ENCODE data around the gene SORBS1.

SORBS1 gene

DNA sequence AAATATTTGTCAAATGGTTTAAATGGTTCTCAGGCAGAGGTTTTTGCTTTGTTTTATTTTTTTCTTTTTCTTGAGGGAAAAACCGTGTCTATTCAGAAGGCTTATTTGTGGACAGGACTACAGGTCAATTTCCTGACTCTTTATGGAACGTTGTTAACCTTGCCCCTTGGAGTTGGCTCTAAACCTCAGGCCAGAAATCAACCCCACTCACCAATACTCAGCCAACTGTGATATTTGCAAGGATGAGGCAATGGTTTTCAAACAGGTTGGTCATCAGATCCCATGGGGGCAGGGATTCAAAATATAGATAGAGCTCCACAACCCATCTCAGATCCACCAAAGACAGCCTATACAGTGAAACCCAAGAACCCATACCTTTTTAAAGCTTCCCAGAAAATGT, 280.5 kb downstream of the SORBS1 start:
- no peak for DNase-seq

DNA sequence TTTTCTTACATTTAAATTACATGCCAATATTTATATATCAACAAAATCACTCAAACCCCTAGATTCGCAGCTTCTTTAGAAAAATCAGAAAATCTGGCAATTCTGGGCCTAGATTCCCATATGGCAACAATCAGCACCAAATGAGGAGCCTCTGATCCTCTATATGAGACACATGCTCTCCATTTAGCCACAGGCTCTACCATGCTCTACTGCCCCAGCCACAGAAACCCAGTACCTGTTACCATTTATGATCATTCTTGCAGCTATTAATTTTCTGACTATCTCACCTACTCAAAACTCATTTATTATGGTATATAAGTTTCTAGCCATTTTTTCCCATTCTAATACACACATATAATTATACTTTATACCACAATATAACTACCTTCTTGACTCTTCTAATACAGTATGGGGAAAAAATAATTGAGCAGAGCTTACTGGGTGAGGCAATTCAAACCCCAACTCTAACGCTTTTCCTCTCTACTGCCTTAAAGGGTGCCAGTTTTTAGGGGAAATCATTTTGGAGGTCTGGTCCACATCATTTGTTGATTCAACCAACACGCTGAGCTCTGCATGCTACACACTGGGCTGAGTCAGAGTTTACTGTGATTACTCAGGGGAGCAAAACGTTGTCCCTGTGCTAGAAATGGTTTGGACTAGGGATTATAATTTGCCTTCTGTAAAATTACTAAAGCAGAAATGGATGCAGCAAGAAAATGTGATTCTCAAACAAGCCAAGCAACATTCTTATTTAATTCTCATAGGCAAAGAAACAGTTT, 281.9 kb downstream of the SORBS1 start:
- no peak for DNase-seq

DNA sequence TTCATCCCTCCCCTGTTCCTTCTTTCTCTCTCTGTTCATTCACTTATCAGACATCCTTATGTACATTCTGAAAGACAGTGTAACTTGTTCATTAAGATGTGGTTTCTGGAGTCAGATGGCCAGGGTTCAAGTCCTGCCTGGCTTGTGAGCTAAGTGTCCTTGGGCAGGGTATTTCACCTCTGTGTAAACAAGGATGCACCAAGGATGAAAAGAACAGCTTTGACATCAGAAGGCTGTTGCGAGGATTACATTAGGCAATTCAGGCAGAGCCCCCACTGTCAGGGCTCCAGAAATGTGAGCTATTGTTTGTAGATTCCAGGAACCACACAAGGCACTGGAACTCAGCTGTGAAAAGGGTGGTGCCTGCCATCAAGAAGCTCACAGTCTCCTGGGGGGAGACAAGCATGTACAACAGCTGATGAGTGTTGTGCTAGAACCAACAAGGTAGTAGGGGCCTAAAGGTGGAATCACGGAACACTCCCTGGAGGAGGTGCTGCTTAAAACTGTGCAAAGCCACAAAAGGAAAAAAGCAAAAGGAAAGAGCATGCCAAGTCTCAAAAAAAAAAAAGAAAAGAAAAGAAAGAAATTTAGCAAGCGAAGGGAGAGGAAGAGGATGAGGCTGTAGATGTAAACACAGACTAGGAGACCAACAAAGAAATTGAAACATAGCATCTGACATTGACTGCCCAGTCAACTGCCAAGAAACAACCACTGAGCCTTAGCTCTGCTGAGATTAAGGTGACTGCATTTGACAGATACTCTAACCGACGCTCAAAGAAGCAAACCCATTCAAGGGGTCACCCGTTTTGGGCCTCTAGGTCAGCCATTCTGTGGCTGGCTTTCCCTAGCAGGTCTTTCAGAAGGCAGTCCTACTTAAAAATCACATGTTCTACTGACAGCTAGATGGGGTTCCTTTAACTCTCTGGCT, 282.8 kb downstream of the SORBS1 start:
- DNase-seq, result no peak

DNA sequence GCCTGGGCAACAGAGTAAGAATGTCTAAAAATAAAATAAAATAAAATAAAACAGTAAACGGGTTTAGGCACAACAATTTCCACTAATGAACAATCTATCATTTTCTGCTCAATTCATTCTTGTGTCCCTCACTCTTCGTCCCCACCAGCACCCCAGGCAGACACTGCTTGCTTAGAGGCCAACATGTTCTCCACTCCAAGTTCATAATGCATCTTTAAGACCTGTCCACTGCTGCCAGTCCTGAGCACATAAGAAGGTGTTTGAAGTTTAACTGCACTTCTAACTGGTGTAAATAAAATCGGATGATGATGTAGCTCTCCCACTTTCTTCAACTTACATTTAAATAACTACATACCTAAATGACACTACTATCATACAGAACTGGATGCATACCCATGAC, 283.6 kb downstream of the SORBS1 start:
- DNase-seq, result no peak

DNA sequence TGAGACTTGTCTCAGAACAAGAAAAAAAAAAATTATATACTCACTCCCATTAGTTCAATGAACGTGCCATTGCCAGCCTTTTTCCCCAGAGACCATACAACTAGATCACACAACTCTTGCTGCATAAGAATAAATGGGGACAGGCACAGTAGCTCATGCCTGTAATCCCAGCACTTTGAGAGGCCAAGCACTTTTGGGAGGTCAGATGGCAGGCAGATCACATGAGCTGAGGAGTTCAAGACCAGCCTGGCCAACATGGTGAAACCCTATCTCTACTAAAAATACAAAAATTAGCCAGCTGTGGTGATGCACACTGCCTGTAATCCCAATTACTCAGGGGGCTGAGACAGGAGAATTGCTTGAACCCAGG, 284.0 kb downstream of the SORBS1 start:
- DNase-seq, result no peak

DNA sequence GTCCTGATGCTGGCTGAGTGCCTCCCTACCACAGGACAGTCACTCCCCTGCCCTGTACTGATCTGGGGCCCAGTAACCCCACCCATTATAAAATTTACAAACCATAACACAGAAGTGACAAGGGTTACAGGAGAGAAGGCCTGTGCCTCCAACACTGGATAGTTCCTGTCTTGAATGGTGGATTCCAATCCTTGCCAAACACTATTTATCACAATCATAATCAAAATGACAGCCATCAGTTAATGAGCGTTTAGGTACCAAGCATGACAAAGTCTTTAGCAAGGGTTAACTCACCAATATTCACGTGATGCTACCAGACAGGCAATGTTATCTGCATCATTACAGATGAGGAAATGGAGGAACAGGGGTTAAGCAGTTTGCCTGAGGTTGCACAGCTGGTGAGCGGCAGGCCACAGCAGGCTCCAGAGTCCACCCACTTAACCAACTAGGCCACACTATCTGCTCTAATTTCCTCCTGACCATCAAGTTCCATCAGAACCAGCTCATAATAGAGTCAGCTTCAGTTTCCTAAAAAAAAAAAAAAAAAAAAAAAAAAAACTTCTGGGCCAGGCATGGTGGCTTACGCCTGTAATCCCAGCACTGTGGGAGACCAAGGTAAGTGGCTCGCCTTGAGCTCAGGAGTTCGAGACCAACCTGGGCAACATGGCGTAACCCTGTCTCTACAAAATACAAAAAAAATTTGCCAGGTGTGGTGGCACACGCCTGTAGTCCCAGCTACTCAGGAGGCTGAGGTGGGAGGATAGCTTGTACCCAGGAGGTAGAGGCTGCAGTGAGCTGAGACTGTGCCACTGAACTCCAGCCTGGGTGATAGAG, 284.6 kb downstream of the SORBS1 start:
- no peak for DNase-seq

DNA sequence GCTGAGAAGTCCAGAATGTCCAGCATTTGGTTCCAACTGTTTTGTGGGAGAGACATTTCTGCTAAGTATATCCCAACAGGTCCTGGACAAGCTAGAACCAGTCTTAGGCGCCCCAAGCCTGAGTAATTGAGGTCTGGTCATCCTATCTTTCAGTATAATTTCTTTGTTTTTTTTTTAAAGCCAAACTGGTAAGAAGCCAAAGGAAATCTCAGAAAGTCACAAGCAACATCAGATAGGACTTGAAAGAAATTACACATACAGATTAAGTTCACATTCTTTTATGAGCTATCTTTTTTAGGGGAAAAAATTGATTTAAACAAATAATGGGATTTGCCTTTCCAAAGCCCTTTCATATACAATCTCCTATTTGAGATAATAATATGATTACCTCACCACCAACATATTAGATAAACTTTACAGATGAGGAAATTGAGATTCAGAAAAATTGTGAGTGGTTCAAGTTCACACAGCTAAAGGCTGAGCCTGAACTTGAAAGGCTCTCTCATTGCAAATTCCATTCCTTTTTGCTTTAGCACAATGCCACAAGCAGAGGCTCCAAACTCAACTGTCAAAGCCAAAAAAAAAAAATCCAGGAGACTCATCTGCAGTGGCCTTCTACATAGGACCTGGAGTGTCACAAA, 285.3 kb downstream of the SORBS1 start:
- no peak for DNase-seq

DNA sequence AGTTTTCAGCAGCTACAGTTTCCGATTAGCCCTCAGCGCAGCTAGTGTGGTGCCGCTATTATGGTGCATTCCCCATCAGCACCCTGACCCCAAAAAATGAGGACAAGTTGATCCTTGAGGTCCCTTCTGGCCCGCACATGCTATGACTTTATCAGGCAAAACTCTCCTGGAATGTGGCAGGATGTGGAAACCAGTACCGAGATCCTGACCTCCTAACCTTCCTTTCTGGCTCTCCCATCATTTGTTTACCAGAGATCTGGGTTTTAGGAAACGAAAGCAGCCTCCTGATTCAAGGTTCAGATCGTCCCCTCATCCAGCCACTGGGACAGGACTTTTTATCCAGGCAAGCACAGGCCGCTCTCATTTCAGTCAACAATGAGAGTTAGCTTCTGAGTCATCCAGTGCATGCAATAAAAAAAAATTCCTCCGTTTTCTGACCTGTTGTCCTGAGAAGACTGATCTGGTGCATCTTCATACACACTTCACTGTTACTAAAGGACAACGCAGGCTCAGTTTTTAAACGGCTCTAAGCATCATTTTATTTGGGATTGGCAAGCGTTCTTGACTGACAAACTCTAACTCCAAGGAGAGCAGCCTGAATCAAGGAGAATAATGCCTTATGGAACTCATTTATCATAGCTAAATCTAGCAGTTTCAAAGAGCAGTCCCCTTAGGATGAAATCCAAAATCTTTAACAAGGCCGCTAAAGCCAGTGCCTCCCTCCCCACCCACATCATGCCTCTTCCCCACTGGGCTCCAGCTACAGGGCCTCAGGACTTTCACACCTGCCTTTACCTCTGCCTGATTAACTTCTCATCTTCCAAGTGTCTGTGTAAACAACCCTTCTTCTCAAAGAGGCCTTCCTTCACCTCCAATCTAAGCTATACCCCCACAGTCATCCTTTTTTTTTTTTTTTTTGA, 287.5 kb downstream of the SORBS1 start:
- no peak for DNase-seq

DNA sequence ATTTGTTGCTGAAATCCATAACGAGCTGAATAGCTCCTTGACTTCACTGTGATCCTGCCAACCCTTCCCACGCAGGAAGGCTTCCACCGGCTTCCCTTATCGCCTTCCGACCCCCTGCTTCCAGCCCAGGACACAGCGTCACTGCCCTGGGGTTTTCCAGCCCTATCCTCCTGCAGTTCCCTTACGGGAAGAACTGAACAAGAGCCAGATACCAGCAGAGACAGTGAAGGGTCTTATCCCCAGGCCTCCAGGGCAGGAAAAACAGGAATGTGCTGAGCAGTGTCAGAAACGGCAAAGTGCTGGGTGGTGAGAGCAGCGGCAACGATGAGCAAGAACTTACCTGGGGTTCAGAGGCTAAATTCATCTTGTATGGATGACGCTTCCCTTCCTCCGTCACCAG, 292.7 kb downstream of the SORBS1 start:
- DNase-seq, result no peak

DNA sequence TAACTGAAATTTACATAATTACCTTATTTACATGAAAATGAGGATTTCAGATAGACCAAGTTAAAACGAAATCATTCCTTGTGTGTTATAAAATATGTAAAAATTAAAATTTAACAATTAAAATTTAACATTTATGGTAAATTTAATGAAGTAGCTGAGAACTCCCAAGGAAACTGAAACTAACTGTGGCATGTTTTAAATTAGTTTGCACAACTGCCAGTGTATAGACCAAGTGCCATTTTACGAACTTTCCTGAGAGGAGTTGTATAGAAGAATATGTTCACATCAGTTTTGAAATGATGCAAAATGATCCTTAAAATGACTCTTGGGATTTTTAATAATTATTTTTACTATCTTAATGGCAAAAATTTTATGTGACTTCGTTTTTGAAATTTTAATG, 293.9 kb downstream of the SORBS1 start:
- no peak for DNase-seq

DNA sequence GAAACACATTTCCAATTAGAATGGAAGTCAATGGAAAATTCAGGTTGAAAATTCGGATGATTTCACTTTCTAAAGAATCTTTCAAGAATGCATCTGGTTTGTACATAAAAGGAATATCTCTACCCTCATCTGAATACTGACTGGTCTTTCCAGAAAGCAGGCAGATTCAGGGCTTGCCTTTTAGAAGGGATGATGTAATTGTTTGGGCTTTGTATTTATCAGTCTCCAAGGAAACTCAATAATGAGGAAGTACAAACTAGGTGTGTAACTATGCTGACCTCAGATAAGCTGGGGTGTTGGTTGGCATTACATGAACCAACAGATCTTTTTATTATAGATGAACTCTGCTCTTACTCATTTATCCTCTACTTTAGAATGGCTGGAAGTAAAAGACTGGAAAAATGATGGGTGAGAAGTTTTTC, 294.5 kb downstream of the SORBS1 start:
- DNase-seq, result no peak

DNA sequence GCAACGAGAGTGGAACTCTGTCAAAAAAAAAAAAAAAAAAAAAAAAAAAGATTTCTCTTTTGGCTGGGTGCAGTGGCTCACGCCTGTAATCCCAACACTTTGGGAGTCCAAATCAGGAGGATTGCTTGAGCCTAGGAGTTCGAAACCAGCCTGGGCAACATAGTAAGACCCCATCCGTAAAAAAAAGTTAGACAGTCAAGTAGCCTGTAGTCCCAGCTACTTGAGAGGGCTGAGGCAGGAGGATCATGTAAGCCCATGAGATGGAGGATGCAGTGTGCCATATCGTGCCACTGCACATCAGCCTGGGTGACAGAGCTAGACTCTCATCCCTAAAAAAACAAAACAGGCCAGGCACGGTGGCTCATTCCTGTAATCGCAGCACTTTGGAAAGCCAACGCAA, 295.6 kb downstream of the SORBS1 start:
- DNase-seq, result no peak

DNA sequence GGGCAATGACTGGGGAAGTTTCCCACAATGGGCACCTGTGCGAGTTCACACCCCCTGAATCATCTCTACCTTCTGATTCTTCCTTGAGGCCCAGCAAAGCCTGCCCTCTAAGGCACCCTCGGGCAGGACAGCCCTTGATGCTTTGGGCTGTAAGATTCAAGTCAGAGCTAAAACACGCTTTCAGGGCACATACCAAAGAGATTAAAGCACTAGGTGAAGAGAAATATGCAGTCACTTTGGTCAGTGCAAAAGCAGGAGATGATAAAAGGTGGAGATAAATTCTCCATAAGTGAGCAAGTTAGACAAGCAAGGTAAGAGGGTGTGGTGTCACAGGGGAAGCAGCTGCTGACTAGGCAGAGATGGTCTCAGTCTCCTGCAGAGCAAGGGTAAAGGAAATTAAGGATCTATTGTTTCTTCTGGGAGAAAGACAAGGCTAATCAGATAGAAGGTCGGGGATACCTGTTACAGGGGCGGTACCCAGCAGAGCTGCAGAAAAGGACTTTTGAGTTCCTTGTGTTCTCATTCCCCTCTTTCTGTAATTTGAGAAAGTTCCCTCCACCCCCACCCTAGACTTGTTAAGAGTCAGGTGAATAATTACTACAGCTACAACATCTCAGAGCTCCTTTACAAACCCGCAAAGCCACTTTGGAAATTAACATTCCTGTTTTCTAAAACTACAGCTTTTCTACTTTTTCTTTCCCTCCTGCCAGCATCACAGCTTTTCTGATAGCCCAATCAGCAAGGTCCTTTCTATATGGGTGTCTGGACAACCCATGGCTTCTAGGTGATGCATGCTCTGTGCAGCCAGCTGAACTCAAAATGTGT, 296.7 kb downstream of the SORBS1 start:
- DNase-seq, result no peak

DNA sequence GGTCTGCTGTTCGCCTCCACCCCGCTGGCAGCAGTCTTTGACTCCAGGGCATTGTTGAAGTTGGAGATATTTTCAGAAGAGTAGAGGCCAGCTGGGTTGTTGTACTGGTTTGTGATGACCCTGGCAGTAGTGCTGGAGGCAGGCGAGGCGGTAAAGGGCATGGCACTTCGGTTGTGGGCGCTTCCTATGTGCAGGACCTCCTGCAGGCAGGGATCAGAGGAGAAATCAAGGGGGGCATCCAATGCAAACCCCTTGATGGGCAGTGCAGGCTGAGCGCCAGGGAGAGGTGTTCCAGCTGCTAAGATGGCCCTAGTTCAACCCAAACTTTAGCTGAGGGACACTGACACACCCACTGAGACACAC, 297.3 kb downstream of the SORBS1 start:
- no peak for DNase-seq

DNA sequence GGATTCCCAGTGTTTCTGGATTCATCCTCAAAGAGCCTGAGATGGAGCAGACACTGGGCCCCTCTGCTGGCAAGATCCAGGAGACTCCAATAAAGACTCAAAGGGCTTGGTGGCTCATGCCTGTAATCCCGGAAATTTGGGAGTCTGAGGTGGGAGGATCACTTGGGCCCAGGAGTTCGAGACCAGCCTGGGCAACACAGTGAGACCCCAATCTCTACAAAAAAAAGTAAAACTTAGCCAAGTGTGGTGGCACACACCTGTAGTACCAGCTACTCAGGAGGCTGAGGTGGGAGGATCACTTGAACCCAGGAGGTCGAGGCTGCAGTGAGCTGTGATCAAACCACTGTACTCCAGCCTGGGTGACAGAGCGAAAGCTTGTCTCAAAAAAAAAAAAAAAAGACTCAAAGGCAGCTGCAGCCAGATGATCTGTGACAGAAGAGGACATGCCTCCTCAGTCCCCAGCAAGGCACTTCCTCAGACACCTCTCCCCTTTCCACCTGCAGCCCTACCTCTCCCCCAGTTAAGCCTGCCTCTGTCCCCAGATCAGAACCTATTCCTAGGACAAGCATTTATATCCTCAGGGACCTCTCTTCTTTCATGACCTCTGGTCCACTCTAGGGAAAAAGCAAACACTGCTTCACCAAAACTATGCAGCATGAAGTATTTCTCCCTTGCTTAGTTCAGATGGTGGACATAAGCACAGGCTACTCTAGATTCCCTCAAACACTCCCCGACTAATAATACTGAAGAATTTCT, 298.2 kb downstream of the SORBS1 start:
- DNase-seq, result no peak

DNA sequence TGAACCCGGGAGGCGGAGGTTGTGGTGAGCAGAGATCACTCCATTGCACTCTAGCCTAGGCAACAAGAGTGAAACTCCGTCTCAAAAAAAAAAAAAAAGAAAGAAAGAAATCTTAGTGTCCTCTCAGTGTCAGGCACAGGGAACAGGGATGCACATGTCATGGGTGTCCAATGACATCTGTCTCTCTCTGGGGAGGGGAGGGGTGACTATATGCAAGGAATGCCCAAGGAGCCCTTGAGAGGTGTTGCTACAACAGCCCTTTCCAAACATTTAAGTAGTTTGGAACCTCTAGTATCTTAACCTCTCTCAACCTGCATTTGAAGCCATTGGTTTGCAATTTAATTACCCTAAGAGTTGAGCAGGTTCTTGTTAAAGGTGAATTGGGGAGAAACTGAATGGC, 299.2 kb downstream of the SORBS1 start:
- DNase-seq, result no peak
